ENCODE data around the gene SPSB4.

DNA sequence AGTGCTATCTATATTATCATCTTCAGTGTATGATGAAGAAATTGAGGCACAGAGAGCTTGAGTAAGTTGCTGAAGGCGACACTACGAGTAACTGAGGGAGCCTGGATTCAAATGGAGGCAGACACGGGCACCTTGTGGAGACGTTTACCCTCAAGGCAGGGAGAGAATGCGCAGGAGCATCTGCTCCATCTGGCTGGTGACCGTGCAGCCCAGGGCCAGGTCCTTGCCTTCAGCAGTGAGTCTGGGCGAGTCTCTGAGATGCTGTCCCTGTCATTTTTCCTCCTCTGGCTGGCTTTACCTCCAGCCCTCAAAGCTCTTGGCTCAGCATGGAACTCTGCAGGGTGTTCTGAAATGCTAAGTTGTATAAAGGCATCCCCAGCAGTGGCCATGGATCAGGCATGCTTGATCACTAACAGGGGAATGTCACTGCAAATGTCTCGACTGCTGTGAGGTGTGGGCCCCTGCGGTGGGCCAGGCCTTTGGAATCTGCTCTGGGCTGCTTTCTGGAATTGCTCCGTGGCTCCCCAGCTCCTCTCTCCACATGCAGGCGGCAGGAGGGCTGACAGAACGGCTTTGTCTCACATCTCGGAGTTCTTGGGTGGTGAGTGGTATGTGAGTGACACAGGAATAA lies 19.7 kb downstream of the SPSB4 start:
- TF ChIP-seq GABPA (IDR thresholded peaks at IDR 0.05 in 1 of 2, conservative IDR thresholded peaks at IDR 0.05 in 1 of 2) (no peak), RAD21 (IDR thresholded peaks at IDR 0.05) (no peak), TAF1 (conservative IDR thresholded peaks at IDR 0.05) (no peak), EGR1 (IDR thresholded peaks at IDR 0.05; ENCODE audit: low read depth in 2 of 2) (no peak), YY1 (IDR thresholded peaks at IDR 0.05) (no peak), FOXA1 (IDR thresholded peaks at IDR 0.05) (no peak)
- TF ChIP-seq, protein P1, sequence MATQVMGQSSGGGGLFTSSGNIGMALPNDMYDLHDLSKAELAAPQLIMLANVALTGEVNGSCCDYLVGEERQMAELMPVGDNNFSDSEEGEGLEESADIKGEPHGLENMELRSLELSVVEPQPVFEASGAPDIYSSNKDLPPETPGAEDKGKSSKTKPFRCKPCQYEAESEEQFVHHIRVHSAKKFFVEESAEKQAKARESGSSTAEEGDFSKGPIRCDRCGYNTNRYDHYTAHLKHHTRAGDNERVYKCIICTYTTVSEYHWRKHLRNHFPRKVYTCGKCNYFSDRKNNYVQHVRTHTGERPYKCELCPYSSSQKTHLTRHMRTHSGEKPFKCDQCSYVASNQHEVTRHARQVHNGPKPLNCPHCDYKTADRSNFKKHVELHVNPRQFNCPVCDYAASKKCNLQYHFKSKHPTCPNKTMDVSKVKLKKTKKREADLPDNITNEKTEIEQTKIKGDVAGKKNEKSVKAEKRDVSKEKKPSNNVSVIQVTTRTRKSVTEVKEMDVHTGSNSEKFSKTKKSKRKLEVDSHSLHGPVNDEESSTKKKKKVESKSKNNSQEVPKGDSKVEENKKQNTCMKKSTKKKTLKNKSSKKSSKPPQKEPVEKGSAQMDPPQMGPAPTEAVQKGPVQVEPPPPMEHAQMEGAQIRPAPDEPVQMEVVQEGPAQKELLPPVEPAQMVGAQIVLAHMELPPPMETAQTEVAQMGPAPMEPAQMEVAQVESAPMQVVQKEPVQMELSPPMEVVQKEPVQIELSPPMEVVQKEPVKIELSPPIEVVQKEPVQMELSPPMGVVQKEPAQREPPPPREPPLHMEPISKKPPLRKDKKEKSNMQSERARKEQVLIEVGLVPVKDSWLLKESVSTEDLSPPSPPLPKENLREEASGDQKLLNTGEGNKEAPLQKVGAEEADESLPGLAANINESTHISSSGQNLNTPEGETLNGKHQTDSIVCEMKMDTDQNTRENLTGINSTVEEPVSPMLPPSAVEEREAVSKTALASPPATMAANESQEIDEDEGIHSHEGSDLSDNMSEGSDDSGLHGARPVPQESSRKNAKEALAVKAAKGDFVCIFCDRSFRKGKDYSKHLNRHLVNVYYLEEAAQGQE (IDR thresholded peaks at IDR 0.05): no peak
- TF ChIP-seq, protein P2, sequence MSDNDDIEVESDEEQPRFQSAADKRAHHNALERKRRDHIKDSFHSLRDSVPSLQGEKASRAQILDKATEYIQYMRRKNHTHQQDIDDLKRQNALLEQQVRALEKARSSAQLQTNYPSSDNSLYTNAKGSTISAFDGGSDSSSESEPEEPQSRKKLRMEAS (IDR thresholded peaks at IDR 0.05): no peak
- TF ChIP-seq, protein P3, sequence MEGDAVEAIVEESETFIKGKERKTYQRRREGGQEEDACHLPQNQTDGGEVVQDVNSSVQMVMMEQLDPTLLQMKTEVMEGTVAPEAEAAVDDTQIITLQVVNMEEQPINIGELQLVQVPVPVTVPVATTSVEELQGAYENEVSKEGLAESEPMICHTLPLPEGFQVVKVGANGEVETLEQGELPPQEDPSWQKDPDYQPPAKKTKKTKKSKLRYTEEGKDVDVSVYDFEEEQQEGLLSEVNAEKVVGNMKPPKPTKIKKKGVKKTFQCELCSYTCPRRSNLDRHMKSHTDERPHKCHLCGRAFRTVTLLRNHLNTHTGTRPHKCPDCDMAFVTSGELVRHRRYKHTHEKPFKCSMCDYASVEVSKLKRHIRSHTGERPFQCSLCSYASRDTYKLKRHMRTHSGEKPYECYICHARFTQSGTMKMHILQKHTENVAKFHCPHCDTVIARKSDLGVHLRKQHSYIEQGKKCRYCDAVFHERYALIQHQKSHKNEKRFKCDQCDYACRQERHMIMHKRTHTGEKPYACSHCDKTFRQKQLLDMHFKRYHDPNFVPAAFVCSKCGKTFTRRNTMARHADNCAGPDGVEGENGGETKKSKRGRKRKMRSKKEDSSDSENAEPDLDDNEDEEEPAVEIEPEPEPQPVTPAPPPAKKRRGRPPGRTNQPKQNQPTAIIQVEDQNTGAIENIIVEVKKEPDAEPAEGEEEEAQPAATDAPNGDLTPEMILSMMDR (IDR thresholded peaks at IDR 0.05; ENCODE audit: low read depth, low read length, missing input control): no peak
- TF ChIP-seq, protein P4, sequence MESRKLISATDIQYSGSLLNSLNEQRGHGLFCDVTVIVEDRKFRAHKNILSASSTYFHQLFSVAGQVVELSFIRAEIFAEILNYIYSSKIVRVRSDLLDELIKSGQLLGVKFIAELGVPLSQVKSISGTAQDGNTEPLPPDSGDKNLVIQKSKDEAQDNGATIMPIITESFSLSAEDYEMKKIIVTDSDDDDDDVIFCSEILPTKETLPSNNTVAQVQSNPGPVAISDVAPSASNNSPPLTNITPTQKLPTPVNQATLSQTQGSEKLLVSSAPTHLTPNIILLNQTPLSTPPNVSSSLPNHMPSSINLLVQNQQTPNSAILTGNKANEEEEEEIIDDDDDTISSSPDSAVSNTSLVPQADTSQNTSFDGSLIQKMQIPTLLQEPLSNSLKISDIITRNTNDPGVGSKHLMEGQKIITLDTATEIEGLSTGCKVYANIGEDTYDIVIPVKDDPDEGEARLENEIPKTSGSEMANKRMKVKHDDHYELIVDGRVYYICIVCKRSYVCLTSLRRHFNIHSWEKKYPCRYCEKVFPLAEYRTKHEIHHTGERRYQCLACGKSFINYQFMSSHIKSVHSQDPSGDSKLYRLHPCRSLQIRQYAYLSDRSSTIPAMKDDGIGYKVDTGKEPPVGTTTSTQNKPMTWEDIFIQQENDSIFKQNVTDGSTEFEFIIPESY (IDR thresholded peaks at IDR 0.05): no peak
- TF ChIP-seq, protein P5, sequence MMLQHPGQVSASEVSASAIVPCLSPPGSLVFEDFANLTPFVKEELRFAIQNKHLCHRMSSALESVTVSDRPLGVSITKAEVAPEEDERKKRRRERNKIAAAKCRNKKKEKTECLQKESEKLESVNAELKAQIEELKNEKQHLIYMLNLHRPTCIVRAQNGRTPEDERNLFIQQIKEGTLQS (IDR thresholded peaks at IDR 0.05): no peak

All from liver (tissue), 3 donors.